HepG2 (cell line): ENCODE data around the gene SNRPD3. TPM values are rescaled to one million over a fixed set of nuclear protein-coding genes. Genes with fewer than 3 reads are reported as not detected.

ENCODE experiments used
- CREB1 ChIP-seq, 2 experiments: fragments of 450-650 bp in 1 of 2; IDR thresholded peaks; 2 replicates each; pipeline ENCODE4 v1.6.1; 2016 to 2017; ENCODE audit warnings: control low read depth in 1 of 2, mild to moderate bottlenecking in 1 of 2, missing compliant biosample characterization in 1 of 2, missing genetic modification characterization in 1 of 2
- DMAP1 ChIP-seq: IDR thresholded peaks from 2 replicates; pipeline ENCODE4 v1.6.1; 2016
- ELF1 ChIP-seq: sonication (generic); formaldehyde crosslinking; IDR thresholded peaks from 2 replicates; pipeline ENCODE4 v1.4.0; 2020; ENCODE audit warnings: missing genetic modification reagents
- GZF1 ChIP-seq: sonication (generic); formaldehyde crosslinking; IDR thresholded peaks from 2 replicates; pipeline ENCODE4 v1.5.1; 2020; ENCODE audit warnings: mild to moderate bottlenecking, missing genetic modification reagents
- MBD4 ChIP-seq: IDR thresholded peaks from 2 replicates; pipeline ENCODE4 v1.6.1; 2012; ENCODE audit warnings: low read length, inconsistent platforms, borderline replicate concordance
- MLLT10 ChIP-seq: sonication (generic); formaldehyde crosslinking; IDR thresholded peaks from 2 replicates; pipeline ENCODE4 v1.4.0; 2020; ENCODE audit warnings: missing genetic modification reagents
- MYC ChIP-seq: sonication (generic); formaldehyde crosslinking; IDR thresholded peaks from 2 replicates; pipeline ENCODE4 v1.9.0; 2021; ENCODE audit warnings: missing genetic modification reagents, borderline replicate concordance
- SATB2 ChIP-seq: sonication (generic); formaldehyde crosslinking; IDR thresholded peaks from 2 replicates; pipeline ENCODE4 v1.5.0; 2020; ENCODE audit warnings: missing genetic modification reagents
- SIX4 ChIP-seq: sonication (generic); formaldehyde crosslinking; IDR thresholded peaks from 2 replicates; pipeline ENCODE4 v1.4.0; 2020; ENCODE audit warnings: missing genetic modification reagents
- SMYD3 ChIP-seq: sonication (generic); formaldehyde crosslinking; IDR thresholded peaks from 2 replicates; pipeline ENCODE4 v1.8.1; 2023; ENCODE audit warnings: mild to moderate bottlenecking, missing genetic modification reagents
- TBL1XR1 ChIP-seq: fragments of 150-350 bp; IDR thresholded peaks from 2 replicates; pipeline ENCODE4 v1.6.1; 2014; ENCODE audit warnings: borderline replicate concordance, low read length; ENCODE audit not compliant: partially characterized antibody
- TBP ChIP-seq: sonication (generic); formaldehyde crosslinking; IDR thresholded peaks from 2 replicates; pipeline ENCODE4 v1.5.0; 2020; ENCODE audit warnings: missing genetic modification reagents
- ZFP1 ChIP-seq: IDR thresholded peaks from 2 replicates; pipeline ENCODE4 v1.6.1; 2016
- ZKSCAN5 ChIP-seq: sonication (generic); formaldehyde crosslinking; IDR thresholded peaks from 2 replicates; pipeline ENCODE4 v1.5.1; 2020; ENCODE audit warnings: mild to moderate bottlenecking, missing genetic modification reagents
- ZNF138 ChIP-seq: sonication (generic); formaldehyde crosslinking; IDR thresholded peaks from 2 replicates; pipeline ENCODE4 v1.5.0; 2020; ENCODE audit warnings: mild to moderate bottlenecking, low read depth, missing genetic modification reagents
- ZNF329 ChIP-seq: sonication (generic); formaldehyde crosslinking; IDR thresholded peaks from 2 replicates; pipeline ENCODE4 v1.9.0; 2021; ENCODE audit warnings: low read depth, mild to moderate bottlenecking, missing genetic modification reagents
- polyA plus RNA-seq, 8 experiments: library from polyadenylated mRNA; depleted of rRNA in 3 of 8; stranded (reverse) in 7 of 8; unstranded in 1 of 8; fragments of >200 nt; fragmentation: Illumina TruSeq in 4 of 8; extraction: Trizol in 4 of 8; gene quantifications; 2 replicates each; pipeline versions ENCODE4 v1.2.1 to v1.2.3, GENCODE V29; 2011 to 2016; ENCODE audit warnings: low read depth in 4 of 8, missing spikeins in 1 of 8, mixed read lengths in 1 of 8; ENCODE audit not compliant: insufficient read depth in 1 of 8
- total RNA-seq, 5 experiments: library from RNA; depleted of rRNA; stranded (reverse); fragments of >200 nt; fragmentation: Illumina TruSeq; extraction: Trizol; gene quantifications; 2 replicates each; pipeline ENCODE4 v1.2.3, GENCODE V29; 2016; ENCODE audit warnings: low read depth in 1 of 5
- TF ChIP-seq, protein P1 (sequence below): sonication (generic); formaldehyde crosslinking; IDR thresholded peaks from 2 replicates; pipeline ENCODE4 v1.8.0; 2022; ENCODE audit warnings: mild to moderate bottlenecking, missing genetic modification reagents, moderate library complexity
- TF ChIP-seq, protein P2 (sequence below): IDR thresholded peaks from 2 replicates; pipeline ENCODE4 v1.6.1; 2018; ENCODE audit warnings: missing genetic modification reagents
- TF ChIP-seq, protein P3 (sequence below), 2 experiments: sonication (generic) in 1 of 2; formaldehyde crosslinking in 1 of 2; IDR thresholded peaks; 2 replicates each; pipeline versions ENCODE4 v1.4.0 to v1.6.1; 2016 to 2020; ENCODE audit warnings: borderline replicate concordance in 1 of 2, low read depth in 1 of 2, mild to moderate bottlenecking in 1 of 2, missing genetic modification reagents in 1 of 2
- TF ChIP-seq, protein P4 (sequence below): sonication (generic); formaldehyde crosslinking; IDR thresholded peaks from 2 replicates; pipeline ENCODE4 v1.8.1; 2022; ENCODE audit warnings: low read depth, mild to moderate bottlenecking, missing genetic modification reagents

SNRPD3 gene
- total and polyA plus RNA-seq, 2 of the 13 experiments (the other 11 are each of a cell fraction or from before 2014, with no cell fraction given), result 110 to 209 TPM

DNA sequence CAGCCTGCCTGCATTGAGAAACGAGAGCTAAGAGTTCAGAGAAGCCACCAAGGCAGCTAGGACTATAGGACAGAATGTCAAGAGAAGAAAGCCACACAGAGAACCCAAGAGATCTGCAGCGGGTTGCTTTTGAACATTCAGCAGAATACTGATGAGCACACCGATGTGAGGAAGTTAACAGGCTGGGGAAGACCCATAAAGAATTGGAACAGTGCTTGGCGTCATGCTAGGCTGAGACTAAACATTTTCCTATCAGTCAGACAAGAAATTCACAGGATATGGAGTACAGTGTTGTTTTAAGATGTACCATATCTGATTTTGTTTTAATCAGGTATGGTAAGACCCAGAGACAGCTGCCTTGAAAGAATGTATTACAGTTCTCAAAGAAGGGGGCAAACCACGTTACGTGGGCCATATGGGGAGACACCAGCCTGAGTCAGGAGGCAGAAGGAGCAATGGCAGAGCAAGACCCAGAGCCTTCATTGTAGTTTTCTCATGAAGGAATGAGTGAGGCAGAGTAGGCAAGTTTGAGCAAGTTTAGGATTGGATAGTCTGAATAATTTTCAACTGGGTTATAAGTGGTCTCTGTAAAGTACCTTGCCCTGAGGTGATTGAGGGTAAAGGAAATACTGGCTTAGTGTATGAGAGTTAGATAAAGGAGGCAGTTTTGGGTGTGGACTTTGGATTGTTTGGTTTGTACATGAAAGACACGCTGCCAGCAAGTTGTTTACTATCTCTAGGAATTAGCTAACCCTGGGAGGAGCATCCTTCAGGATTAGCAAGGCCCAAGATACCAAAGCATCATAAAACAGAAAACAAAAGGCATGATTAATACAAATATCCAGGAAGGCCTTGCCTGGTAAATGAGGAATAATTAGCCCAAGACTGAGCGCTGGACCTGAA is 22.8 kb downstream of the SNRPD3 start (continued):
- TF ChIP-seq, protein P1, sequence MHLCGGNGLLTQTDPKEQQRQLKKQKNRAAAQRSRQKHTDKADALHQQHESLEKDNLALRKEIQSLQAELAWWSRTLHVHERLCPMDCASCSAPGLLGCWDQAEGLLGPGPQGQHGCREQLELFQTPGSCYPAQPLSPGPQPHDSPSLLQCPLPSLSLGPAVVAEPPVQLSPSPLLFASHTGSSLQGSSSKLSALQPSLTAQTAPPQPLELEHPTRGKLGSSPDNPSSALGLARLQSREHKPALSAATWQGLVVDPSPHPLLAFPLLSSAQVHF (CRISPR knock-in tag), result no peak
- TF ChIP-seq TBP (CRISPR knock-in tag) (no peak), SIX4 (CRISPR knock-in tag) (peak; percentile 62), ZNF138 (no peak), MBD4 (no peak; the same call in 1 of the 2 replicates), MYC (no peak), ZFP1 (CRISPR knock-in tag) (peak; percentile 73), ZKSCAN5 (CRISPR knock-in tag) (no peak), DMAP1 (CRISPR knock-in tag) (peak; percentile 76; the same call in 1 of the 2 replicates), SMYD3 (CRISPR knock-in tag) (no peak), ELF1 (CRISPR knock-in tag) (peak; percentile 22; the same call in 1 of the 2 replicates), MLLT10 (CRISPR knock-in tag) (no peak), GZF1 (CRISPR knock-in tag) (no peak), CREB1 (IDR thresholded peaks at IDR 0.05) (no peak), CREB1 (CRISPR knock-in tag; IDR thresholded peaks at IDR 0.05) (peak; percentile 68), SATB2 (no peak), ZNF329 (no peak), TBL1XR1 (peak; percentile 83)
- TF ChIP-seq, protein P2, sequence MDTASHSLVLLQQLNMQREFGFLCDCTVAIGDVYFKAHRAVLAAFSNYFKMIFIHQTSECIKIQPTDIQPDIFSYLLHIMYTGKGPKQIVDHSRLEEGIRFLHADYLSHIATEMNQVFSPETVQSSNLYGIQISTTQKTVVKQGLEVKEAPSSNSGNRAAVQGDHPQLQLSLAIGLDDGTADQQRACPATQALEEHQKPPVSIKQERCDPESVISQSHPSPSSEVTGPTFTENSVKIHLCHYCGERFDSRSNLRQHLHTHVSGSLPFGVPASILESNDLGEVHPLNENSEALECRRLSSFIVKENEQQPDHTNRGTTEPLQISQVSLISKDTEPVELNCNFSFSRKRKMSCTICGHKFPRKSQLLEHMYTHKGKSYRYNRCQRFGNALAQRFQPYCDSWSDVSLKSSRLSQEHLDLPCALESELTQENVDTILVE, result peak; percentile 47
- TF ChIP-seq, protein P3, sequence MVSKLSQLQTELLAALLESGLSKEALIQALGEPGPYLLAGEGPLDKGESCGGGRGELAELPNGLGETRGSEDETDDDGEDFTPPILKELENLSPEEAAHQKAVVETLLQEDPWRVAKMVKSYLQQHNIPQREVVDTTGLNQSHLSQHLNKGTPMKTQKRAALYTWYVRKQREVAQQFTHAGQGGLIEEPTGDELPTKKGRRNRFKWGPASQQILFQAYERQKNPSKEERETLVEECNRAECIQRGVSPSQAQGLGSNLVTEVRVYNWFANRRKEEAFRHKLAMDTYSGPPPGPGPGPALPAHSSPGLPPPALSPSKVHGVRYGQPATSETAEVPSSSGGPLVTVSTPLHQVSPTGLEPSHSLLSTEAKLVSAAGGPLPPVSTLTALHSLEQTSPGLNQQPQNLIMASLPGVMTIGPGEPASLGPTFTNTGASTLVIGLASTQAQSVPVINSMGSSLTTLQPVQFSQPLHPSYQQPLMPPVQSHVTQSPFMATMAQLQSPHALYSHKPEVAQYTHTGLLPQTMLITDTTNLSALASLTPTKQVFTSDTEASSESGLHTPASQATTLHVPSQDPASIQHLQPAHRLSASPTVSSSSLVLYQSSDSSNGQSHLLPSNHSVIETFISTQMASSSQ (IDR thresholded peaks at IDR 0.05; ENCODE audit: low read depth), result peak; percentile 72
- TF ChIP-seq, protein P3 (CRISPR knock-in tag; IDR thresholded peaks at IDR 0.05; ENCODE audit: borderline replicate concordance), result peak; percentile 85
- TF ChIP-seq, protein P4, sequence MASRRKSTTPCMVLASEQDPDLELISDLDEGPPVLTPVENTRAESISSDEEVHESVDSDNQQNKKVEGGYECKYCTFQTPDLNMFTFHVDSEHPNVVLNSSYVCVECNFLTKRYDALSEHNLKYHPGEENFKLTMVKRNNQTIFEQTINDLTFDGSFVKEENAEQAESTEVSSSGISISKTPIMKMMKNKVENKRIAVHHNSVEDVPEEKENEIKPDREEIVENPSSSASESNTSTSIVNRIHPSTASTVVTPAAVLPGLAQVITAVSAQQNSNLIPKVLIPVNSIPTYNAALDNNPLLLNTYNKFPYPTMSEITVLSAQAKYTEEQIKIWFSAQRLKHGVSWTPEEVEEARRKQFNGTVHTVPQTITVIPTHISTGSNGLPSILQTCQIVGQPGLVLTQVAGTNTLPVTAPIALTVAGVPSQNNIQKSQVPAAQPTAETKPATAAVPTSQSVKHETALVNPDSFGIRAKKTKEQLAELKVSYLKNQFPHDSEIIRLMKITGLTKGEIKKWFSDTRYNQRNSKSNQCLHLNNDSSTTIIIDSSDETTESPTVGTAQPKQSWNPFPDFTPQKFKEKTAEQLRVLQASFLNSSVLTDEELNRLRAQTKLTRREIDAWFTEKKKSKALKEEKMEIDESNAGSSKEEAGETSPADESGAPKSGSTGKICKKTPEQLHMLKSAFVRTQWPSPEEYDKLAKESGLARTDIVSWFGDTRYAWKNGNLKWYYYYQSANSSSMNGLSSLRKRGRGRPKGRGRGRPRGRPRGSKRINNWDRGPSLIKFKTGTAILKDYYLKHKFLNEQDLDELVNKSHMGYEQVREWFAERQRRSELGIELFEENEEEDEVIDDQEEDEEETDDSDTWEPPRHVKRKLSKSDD (CRISPR knock-in tag), result no peak
